ENCODE results near the gene KANK4.

The KANK4 gene

GRCh38 chr1:62336995-62337705 lies 17.9 kb upstream of the KANK4 start:
- DNase-seq (ENCODE audit: low read depth) = no peak

DNA sequence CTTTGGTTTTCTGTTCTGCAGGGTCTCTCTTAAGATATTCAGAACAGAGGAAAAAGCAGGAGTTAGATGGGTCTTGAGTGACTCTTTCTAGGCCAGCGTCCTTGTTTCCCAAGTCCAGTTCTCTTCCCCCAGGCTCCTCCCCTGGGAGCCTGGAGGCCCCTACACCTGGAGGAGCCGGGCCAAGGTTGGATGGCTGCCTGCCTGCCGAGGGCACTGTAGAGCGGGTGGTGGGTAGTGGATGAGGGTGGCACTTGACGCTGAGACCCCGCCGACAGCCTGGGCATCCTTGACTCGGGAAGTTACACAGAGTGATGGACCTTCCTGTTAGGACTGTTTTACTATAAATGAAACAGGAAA lies 17.4 kb upstream of the KANK4 start:
- DNase-seq (ENCODE audit: low read depth) = no peak

DNA sequence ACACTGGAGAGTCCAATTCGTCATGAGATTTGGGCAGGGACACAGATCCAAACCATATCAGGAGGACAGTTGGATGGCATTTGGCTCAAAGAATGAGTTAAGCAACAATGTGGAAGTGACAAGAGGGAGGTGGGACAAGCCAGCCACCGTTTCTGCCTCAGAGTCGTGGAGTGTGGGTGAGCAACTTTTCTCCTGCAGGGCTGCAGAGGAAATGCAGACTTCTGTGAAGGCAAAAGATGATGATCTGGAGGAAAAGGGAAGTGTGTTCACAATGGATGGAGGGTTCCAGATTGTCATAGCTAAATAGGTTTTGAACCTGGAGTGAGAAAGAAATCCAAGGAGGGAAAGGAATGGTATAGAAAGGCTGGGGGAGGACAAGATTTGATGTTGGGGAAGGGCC lies 16.4 kb upstream of the KANK4 start:
- no peak for DNase-seq (ENCODE audit: low read depth)

GRCh38 chr1:62334434-62334985 lies 15.3 kb upstream of the KANK4 start:
- no peak for DNase-seq (ENCODE audit: low read depth)

- DNase-seq (ENCODE audit: low read depth) = no peak
Measured at GRCh38 chr1:62333441-62333840, 14.2 kb upstream of the KANK4 start.

GRCh38 chr1:62327360-62328055 lies 8.3 kb upstream of the KANK4 start:
- no peak for DNase-seq (ENCODE audit: low read depth)

DNA sequence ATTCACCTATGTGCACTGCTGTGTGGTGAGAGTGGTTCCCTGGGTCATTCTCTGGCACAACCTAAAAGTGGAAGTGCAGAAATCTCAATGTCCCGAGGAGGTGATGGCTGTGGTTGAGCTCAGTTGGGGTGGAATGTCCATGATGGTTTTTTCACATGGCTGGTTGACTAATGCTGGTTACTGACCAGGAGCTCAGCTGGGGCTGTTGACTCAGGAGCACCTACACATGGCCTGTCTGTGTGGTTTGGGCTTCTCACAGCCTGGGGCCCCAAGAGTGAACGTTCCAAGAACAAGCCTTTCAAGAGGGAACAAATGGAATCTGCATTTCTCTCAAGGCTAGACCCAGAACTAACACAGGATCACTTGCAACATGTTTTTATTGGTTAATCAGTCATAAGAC lies 6.4 kb upstream of the KANK4 start:
- no peak for DNase-seq (ENCODE audit: low read depth)

DNA sequence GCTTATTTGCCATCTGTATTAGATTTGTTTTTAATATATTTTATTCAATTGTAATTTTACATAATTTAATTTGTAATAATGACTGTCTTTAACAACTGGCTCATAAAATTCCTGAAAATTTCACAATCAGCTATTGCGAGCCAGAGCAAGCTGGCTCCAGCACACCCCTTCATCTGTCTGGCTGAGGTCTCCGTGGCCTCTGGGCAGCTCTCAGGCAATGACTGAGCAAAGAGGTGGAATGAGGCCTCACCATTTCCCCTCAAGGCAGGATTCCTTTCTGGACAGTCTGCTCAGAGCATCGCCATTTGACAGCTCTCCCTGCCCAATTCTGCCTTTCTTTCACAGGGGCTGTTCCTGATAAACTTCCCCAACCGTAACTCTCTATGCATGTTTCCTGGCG lies 5.8 kb upstream of the KANK4 start:
- no peak for DNase-seq (ENCODE audit: low read depth)

DNA sequence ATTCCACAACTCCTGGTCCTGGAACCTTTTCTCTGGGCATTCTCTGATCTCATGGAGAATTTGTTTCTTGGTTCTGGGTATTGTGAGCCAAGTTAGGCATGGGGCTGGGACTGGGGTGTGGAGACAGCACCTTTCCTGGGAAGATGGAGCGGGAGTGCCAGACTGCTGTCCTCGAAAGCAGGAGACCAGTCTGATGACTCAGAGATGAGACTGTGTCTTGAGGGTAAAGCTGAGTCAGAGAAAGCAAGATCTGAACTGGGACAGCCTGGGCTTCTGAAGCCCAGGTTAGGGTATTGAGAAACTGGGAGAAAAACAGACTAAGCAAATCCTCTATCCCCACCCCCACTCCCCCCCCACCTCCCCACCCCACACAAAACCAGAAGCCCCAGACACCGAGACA lies 2.2 kb upstream of the KANK4 start:
- no peak for DNase-seq (ENCODE audit: low read depth)

GRCh38 chr1:62318320-62318755 lies 896 bp downstream of the KANK4 start:
- no peak for DNase-seq (ENCODE audit: low read depth)

DNA sequence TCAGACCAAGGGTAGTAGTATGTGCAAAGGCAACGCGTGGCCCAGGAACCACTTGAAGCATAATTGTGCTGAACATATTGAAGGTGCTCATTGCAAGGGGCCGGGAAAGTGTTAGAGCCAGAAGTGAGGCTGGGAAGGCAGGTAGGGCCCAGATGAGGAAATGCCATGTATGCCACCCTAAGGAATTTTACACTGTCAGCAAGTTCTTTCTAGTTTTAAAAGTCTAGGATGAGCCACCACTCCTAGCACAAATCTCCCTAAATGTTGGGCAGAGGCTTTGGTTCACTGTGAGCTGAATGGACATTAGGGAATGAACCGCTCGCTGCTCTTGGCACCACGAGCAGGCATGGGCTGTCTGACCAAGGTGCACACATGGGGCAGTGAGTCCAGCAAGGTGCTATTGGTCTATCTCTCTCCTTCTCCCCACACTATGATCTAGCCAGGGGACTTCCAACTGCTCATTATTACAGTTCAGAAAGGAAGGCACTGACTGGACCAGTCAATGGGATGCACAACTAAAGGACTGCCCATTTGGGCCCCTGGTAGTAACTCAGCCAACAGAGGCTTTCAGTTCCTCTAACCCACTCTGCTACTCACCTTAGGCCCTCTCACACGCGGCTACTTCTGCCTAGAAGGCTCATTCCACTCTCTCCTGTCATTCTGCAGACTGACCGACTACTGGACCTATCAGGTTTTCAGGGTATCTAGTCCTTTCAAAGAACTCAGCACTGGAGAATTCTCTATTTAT lies 2.0 kb downstream of the KANK4 start:
- DNase-seq (ENCODE audit: low read depth) = no peak

- no peak for DNase-seq (ENCODE audit: low read depth)
Measured at GRCh38 chr1:62316135-62316534, 3.1 kb downstream of the KANK4 start.

- no peak for DNase-seq (ENCODE audit: low read depth)
Measured at GRCh38 chr1:62315387-62315786, 3.8 kb downstream of the KANK4 start.

GRCh38 chr1:62314454-62315350 lies 4.5 kb downstream of the KANK4 start:
- DNase-seq (ENCODE audit: low read depth) = no peak

DNA sequence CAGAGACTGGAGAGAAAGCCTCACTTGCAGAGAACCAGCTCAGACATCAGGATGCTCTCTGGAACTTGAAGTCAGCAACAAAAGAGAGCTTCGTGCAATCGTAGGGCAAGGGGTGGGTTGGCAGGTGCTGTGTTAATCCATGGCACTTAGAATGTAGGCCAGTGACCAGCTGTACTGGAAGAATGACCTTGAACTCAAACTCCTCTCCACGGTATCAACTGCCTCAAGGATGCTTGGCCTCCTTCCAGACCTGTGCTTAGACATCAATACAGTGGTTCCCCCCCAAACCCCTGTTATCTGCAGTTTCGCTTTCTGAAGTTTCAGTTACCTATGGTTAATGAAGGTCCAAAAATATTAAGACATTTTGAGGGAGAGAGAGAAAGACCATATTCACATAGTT lies 6.5 kb downstream of the KANK4 start:
- no peak for DNase-seq (ENCODE audit: low read depth)

- DNase-seq (ENCODE audit: low read depth) = no peak
Measured at GRCh38 chr1:62311473-62311943, 7.7 kb downstream of the KANK4 start.

- no peak for DNase-seq (ENCODE audit: low read depth)
Measured at GRCh38 chr1:62309906-62310305, 9.3 kb downstream of the KANK4 start.

DNA sequence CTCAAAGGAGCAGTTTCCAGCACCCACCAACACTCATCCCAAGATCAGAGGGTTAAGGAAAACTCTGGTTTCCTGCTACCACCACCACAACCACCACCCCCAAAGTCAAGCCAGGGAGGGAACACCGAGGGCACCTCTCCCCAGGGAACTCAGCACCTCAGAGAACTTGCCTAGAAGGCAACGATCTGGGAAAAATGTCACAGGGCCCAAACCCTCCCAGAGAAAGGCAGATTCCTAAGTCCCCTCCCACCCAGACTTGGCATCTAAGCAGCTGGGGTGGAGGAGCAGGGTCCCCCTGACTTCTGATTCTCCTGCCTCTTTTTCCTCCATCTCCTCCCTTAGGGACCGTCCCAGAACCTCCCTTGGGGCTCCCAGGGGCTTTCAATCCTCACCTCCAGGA lies 10.6 kb downstream of the KANK4 start:
- no peak for DNase-seq (ENCODE audit: low read depth)

- DNase-seq (ENCODE audit: low read depth) = no peak
Measured at GRCh38 chr1:62307895-62308492, 11.2 kb downstream of the KANK4 start.

GRCh38 chr1:62307446-62307845 lies 11.8 kb downstream of the KANK4 start:
- DNase-seq (ENCODE audit: low read depth) = no peak

DNA sequence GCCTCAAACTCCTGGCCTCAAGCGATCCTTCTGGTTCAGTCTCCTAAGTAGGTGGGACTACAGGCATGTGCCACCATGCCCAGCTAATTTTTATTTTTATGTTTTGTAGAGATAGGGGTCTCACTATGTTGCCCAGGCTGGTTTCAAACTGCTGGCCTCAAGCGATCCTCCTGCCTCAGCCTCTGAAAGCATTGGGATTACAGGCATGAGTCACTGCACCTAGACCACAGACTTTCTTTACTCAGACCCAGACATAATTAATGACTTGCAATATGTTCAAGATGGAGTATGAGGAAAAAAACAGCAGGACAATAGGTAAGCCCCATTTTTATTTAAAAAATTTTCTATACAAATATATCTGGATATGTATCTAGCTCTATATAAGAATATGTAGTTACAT lies 13.2 kb downstream of the KANK4 start:
- DNase-seq (ENCODE audit: low read depth) = no peak

Data from stimulated activated CD8-positive, alpha-beta memory T cell treated with anti-CD3 and anti-CD28 coated beads, Interleukin-4, amount 100 ng/mL, for 24 hours (primary cell).